ENCODE data around the gene TESPA1.

DNA sequence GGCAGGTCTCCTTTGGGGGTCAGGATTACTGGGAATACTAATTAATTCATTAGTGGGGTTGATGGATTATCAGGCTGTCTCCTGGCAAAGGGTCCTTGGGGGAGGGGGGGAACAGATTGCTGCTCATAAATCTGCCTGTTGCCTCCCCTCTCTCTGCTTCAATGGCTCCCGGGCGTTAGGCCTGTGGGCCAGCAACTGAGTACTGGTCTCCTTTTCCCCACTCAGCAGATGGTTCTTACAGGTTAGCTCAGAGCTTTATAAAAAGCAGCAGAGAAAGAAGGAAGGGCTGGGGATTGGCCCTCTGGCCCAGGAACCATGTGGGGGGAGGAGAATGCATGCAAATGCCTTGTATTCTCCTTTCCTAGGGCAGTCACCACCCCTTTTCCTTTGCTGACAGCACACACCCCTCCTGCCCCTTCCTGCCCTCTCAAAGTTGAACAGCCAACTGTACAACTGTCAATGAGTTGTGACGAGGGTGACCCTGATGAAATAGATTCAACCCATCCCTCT, 32.9 kb upstream of the TESPA1 start:
- TF ChIP-seq, protein P1, sequence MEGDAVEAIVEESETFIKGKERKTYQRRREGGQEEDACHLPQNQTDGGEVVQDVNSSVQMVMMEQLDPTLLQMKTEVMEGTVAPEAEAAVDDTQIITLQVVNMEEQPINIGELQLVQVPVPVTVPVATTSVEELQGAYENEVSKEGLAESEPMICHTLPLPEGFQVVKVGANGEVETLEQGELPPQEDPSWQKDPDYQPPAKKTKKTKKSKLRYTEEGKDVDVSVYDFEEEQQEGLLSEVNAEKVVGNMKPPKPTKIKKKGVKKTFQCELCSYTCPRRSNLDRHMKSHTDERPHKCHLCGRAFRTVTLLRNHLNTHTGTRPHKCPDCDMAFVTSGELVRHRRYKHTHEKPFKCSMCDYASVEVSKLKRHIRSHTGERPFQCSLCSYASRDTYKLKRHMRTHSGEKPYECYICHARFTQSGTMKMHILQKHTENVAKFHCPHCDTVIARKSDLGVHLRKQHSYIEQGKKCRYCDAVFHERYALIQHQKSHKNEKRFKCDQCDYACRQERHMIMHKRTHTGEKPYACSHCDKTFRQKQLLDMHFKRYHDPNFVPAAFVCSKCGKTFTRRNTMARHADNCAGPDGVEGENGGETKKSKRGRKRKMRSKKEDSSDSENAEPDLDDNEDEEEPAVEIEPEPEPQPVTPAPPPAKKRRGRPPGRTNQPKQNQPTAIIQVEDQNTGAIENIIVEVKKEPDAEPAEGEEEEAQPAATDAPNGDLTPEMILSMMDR (IDR thresholded peaks at IDR 0.05): no peak
- TF ChIP-seq, protein P2, sequence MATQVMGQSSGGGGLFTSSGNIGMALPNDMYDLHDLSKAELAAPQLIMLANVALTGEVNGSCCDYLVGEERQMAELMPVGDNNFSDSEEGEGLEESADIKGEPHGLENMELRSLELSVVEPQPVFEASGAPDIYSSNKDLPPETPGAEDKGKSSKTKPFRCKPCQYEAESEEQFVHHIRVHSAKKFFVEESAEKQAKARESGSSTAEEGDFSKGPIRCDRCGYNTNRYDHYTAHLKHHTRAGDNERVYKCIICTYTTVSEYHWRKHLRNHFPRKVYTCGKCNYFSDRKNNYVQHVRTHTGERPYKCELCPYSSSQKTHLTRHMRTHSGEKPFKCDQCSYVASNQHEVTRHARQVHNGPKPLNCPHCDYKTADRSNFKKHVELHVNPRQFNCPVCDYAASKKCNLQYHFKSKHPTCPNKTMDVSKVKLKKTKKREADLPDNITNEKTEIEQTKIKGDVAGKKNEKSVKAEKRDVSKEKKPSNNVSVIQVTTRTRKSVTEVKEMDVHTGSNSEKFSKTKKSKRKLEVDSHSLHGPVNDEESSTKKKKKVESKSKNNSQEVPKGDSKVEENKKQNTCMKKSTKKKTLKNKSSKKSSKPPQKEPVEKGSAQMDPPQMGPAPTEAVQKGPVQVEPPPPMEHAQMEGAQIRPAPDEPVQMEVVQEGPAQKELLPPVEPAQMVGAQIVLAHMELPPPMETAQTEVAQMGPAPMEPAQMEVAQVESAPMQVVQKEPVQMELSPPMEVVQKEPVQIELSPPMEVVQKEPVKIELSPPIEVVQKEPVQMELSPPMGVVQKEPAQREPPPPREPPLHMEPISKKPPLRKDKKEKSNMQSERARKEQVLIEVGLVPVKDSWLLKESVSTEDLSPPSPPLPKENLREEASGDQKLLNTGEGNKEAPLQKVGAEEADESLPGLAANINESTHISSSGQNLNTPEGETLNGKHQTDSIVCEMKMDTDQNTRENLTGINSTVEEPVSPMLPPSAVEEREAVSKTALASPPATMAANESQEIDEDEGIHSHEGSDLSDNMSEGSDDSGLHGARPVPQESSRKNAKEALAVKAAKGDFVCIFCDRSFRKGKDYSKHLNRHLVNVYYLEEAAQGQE (IDR thresholded peaks at IDR 0.05; ENCODE audit: insufficient read depth in 1 of 2, low read depth in 2 of 2, low read length in 1 of 2): no peak
